AG10803 (cell line): ENCODE measurements around the gene SEPHS2.

Experiments used
- DNase-seq: peaks from one replicate; pipeline ENCODE4 v3.0.0; 2010; ENCODE audit warnings: low read depth
- H3K4me3 ChIP-seq: 2 replicates; pipeline ENCODE4 v1.5.1; 2011; ENCODE audit warnings: mild to moderate bottlenecking, low read length, control low read depth
- TF ChIP-seq, protein P1 (sequence below): conservative IDR thresholded peaks from 2 replicates; pipeline ENCODE4 v1.5.1; 2011; ENCODE audit warnings: mild to moderate bottlenecking, low read length, control low read depth, inconsistent platforms

SEPHS2 gene

DNA sequence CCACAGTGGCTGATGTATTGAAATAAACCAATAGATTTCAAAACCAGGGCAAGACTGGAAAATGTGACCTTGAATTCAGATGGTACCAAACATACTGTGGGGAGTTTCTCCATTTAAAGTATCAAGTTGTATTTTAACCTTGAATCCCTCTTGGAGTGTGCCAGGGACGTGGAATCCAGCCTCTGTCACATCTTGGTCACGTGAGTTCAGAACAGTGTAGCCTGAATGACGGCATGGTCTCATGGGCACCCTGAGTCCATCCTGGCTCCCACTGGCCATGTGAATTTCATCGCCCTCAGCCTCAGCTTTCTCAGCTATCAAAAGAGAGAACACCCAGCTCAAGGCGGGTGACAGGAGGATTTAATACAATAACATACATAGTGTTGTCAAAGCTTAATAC is 31.5 kb downstream of the SEPHS2 start:
- no peak for DNase-seq

DNA sequence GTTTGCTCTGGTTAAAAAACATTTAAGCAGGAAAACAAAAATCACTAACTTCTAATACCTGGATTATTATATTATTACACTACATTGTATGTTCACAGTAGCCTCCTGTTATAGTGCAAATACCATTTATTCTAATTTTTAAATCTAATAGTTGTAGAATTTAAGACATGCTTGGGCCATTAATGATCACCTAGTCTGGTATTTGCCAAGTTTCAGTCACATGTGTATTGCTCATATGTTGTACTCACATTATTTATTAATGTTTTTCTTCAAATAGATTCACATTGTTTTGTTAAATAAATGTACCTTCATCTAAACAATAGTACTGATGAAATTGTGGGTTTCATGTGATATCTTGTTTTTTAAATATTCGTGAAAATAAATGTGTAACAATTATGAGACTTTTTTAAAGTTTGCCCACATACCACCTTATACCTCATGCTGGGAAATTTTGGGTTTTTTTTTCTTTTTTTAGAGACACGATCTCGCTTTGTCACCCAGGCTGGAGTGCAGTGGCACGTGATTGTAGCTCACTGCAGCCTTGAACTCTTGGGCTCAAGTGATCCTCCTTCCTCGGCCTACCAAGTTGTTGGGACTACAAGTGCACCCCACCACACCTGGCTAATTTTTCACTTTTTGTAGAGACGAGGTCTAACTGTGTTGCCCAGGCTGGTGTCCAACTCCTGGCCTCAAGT is 32.4 kb downstream of the SEPHS2 start:
- H3K4me3 ChIP-seq = no peak overlapping the region
- DNase-seq = no peak
- TF ChIP-seq, protein P1, sequence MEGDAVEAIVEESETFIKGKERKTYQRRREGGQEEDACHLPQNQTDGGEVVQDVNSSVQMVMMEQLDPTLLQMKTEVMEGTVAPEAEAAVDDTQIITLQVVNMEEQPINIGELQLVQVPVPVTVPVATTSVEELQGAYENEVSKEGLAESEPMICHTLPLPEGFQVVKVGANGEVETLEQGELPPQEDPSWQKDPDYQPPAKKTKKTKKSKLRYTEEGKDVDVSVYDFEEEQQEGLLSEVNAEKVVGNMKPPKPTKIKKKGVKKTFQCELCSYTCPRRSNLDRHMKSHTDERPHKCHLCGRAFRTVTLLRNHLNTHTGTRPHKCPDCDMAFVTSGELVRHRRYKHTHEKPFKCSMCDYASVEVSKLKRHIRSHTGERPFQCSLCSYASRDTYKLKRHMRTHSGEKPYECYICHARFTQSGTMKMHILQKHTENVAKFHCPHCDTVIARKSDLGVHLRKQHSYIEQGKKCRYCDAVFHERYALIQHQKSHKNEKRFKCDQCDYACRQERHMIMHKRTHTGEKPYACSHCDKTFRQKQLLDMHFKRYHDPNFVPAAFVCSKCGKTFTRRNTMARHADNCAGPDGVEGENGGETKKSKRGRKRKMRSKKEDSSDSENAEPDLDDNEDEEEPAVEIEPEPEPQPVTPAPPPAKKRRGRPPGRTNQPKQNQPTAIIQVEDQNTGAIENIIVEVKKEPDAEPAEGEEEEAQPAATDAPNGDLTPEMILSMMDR = no peak

More for the DNA sequence above, 31.5 kb downstream of the SEPHS2 start:
- TF ChIP-seq, protein P1 = no peak
- no peak overlapping the region for H3K4me3 ChIP-seq

DNA sequence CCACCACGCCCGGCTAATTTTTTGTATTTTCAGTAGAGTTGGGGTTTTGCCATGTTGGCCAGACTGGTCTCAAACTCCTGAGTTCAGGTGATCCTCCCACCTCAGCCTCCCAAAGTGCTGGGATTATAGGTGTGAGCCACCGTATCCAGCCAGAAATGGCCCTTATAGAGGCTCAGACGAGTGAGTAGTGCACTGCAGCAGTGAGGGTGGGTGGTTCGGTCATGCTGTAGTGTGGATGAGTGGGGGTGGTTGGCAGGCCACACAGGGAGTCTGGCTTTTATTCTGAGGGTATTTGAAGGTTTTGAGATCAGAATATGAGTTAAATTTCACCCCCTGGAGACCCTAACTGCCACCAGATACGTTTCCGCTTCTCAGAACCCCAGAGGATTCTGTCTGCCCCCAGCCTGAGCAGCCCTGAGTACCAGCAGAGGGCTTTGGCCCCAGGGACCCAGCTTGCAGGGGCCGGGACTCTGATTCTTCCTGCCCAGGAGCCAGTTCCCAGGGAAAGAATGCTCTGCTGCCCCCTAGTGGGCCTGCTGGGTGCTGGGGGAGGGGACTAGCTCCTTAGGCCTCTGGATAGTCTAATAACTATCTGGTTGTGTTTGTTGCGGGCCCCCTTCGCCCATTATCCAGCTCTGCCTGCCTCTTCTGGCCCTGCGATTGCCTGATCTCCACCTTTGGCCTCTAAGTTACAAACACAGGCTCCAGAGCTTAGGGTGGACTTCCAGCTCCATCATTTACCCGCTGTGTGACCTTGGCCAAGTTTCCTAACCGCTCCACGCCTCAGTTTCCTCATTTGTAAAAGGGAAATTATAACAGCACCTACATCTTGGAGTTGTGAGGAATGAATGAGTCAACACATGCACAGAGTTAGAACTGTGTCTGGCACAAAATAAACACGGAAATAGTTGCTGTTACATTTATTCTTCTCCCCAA is 36.3 kb downstream of the SEPHS2 start:
- TF ChIP-seq, protein P1 = peak; percentile 93
- H3K4me3 ChIP-seq = no peak overlapping the region
- peak; percentile 77 for DNase-seq

DNA sequence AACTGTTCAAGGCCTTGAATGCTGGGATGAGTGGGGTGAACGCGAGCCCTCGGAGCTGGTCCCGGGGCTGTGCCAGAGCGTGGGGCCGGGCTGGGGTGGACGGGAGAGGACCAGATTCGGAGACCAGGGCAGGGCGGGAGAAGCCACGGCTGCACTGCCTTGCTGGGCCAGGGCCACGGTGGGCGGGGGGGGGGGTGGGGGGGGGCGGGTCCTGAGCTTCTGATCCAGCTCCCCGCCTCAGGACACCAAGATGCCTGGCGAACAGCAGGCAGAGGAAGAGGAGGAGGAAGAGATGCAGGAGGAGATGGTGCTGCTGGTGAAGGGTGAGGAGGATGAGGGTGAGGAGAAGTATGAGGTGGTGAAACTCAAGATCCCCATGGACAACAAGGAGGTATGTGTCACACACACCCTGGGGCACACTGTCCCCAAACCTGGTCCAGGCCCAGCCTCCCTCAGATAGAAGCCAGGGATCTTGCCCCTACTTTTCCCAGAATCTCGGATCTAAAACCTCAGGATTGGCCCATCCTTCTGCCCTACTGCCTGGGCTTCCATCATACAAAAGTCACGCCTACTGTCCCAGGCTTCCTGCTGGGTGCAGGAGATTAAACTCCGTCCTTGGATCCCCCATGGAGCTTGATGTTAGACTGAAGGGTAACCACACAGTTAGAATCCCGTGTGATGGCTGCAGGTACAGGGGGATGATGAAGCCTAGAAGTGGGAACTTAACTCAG is 37.7 kb downstream of the SEPHS2 start:
- TF ChIP-seq, protein P1 = no peak
- no peak for DNase-seq
- H3K4me3 ChIP-seq = peak overlapping the region; percentile 76

DNA sequence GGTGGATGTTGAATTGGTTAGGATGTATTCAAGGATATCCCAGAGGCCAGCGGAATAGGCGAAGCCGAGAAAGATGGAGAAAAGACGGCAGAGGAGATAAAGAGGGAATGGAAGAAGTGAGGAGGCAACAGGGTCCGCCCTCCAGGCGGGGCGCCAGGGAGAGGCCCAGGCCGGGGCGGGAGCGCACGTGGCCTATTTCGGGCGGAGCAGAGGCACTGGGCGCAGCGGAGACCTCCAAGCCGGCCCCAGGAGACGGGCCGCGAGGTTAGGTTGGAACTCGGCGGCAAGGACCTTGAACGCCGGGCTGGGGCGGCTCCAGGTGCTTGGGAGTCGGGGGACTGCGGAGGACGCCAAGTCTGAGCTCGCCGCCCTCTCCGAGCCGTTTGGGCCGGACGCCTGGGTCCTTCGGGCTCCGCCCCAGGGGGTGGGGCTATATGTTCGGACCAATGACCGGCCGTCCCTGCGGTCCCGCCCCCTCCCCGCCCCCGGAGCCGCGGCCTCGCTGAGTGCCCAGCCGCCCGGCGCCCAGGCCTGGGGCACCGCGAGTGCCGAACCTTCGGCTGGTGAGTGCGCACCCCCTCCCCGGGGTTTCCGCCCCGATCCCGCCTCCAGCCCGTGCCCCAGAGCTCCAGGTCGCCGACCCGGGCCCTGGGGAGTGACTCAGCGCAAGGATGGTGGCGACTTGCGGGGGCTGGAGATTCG is 38.4 kb downstream of the SEPHS2 start, which contains the start of gene ZNF771:
Gene ZNF771, plus strand, starts transcription at position 505 of the 702 bp plus-strand sequence. CDS start 448 bp downstream, outside the sequence.
- peak within 1 kb of the TSS; percentile 76 for H3K4me3 ChIP-seq
- peak; percentile 84 for DNase-seq
- TF ChIP-seq, protein P1 = no peak

DNA sequence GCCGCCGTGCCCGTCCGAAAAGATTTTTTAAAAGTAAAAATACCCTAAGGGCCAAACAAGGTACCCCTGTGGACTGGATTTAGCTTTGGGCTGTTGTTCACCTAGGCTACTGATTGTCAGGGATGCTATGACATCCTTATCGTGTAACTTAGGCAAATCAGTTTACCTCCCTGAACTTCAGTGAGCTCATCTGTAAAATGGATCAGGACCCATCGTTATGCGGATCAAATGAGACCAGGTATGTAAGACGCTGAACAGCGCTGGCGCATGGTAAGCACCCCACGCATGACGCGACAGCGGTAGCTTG is 38.9 kb downstream of the SEPHS2 start:
- DNase-seq = no peak

More for the DNA sequence above, 38.9 kb downstream of the SEPHS2 start:
- TF ChIP-seq, protein P1 = no peak
- peak overlapping the region; percentile 76 for H3K4me3 ChIP-seq
